Measurements from ENCODE around the gene CACNA2D3. TPM values are rescaled to one million over a fixed set of nuclear protein-coding genes. Genes with fewer than 3 reads are reported as not detected.

The CACNA2D3 gene
- total RNA-seq = 1 to 10 TPM in 3 of 4 donors, under 1 TPM in 1; 0.83 to 5.0 (median 2.5) TPM

GRCh38 chr3:54122324-54123002, at the start of gene CACNA2D3:
Gene CACNA2D3 (plus strand): TSS chr3:54122552.
- Histone ChIP-seq H3K36me3 (no peaks in the 10 kb centered on the region), H3K27ac (peak within 1 kb of the TSS in 1 of 2 donors; percentile 6), H3K9me3 (no peaks in the 10 kb centered on the region), H3K4me3 (peak within 1 kb of the TSS; percentile 22 to 57), H3K27me3 (peaks cover 0 to 28% of the 10 kb centered on the region in 2 donors), H3K4me1 (peaks cover 0 to 11% of the 10 kb centered on the region in 2 donors)
- DNase-seq = no peak
- no peak for TF ChIP-seq POLR2A (IDR thresholded peaks at IDR 0.05)
- TF ChIP-seq, protein P1, sequence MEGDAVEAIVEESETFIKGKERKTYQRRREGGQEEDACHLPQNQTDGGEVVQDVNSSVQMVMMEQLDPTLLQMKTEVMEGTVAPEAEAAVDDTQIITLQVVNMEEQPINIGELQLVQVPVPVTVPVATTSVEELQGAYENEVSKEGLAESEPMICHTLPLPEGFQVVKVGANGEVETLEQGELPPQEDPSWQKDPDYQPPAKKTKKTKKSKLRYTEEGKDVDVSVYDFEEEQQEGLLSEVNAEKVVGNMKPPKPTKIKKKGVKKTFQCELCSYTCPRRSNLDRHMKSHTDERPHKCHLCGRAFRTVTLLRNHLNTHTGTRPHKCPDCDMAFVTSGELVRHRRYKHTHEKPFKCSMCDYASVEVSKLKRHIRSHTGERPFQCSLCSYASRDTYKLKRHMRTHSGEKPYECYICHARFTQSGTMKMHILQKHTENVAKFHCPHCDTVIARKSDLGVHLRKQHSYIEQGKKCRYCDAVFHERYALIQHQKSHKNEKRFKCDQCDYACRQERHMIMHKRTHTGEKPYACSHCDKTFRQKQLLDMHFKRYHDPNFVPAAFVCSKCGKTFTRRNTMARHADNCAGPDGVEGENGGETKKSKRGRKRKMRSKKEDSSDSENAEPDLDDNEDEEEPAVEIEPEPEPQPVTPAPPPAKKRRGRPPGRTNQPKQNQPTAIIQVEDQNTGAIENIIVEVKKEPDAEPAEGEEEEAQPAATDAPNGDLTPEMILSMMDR (IDR thresholded peaks at IDR 0.05) = no peak
- intact Hi-C loops (cut with DNase I; ENCODE audit: low total_unique reads) = no loop called here

DNA sequence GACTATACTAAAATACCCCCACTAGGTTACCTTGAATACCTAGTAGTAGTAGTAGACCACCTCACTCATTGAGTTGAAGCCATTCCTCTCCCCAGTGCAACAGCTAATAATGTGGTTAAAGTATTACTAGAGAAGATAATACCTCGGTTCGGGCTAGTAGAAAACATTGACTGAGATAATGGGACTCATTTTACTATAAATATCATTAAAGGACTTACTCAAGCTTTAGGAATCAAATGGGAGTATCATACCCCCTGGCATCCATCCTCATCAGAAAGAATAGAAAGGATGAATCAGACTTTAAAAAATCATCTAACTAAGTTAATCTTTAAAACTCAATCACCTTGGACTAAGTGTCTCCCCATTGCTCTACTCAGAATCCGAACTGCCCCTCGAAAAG, 49.0 kb upstream of the CACNA2D3 start:
- TF ChIP-seq POLR2A (IDR thresholded peaks at IDR 0.05) = no peak
- TF ChIP-seq, protein P1 (IDR thresholded peaks at IDR 0.05) = no peak
- no peak overlapping the region for H3K27ac ChIP-seq
- no peaks in the 10 kb centered on the region for H3K27me3 ChIP-seq

DNA sequence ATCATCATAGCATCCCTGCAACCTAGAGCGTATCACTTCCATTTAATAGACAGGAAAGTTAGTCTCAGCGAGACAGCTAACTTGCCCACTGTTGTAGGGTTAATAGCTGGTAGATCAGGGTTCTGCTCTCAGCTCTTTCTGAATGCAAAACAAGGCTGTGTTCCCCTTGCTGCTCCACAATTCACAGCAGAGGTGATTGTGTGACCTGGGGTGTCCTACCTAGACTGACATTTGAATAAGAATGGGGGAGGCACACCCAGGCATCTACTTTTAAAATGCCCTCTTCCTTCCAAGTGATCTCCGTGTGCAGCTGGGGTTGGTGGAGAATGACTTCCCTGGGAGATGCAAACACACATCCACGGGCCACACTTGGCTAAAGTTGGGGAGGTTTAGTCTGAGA, 43.0 kb upstream of the CACNA2D3 start:
- intact Hi-C loops (cut with DNase I; ENCODE audit: low total_unique reads) = no loop called here
- DNase-seq = no peak
- TF ChIP-seq POLR2A (IDR thresholded peaks at IDR 0.05) = no peak
- TF ChIP-seq, protein P1 (IDR thresholded peaks at IDR 0.05) = no peak

More for the DNA sequence above, 49.0 kb upstream of the CACNA2D3 start:
- no peak for DNase-seq
- H3K9me3 ChIP-seq = no peaks in the 10 kb centered on the region
- intact Hi-C loops (cut with DNase I; ENCODE audit: low total_unique reads) = no loop called here
- no peak overlapping the region for H3K4me3 ChIP-seq
- H3K36me3 ChIP-seq = no peaks in the 10 kb centered on the region
- H3K4me1 ChIP-seq = no peaks in the 10 kb centered on the region

DNA sequence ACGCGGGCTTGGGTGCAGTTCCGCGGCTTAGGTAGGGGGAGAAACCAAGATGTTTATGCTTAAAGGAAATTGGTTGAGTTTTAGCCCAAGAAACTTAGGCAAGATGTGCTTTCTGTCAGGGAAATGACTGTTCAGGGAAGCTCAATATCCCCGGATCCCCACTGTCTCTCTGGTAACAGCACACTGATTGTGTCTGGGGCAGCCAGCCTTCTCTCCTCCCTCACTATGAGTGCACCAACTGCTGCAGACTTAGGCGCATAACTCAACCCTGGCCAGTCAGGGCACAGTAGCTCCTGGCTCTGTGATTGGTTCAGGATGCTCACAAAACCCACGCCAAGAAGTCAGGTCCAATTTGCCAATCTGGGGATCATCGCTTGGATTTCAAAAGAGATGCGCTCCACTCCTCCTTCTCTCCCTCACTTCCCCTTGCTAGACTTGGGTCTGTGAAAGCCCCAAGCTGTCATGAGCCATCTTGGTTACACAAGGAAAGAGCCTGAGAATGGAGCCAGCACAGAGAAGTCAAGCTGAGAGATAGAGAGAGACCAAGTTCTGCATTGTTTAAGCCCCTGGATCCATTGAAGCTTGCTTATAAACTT, 42.5 kb upstream of the CACNA2D3 start:
- H3K9me3 ChIP-seq = no peaks in the 10 kb centered on the region
- H3K27me3 ChIP-seq = no peaks in the 10 kb centered on the region
- intact Hi-C loops (cut with DNase I; ENCODE audit: low total_unique reads) = no loop called here
- no peak overlapping the region for H3K27ac ChIP-seq
- no peaks in the 10 kb centered on the region for H3K4me1 ChIP-seq
- TF ChIP-seq, protein P1 (IDR thresholded peaks at IDR 0.05) = no peak
- no peak for TF ChIP-seq POLR2A (IDR thresholded peaks at IDR 0.05)
- no peak overlapping the region for H3K4me3 ChIP-seq
- DNase-seq = no peak
- no peaks in the 10 kb centered on the region for H3K36me3 ChIP-seq

More for the DNA sequence above, 43.0 kb upstream of the CACNA2D3 start:
- Histone ChIP-seq H3K27ac (no peak overlapping the region), H3K4me1 (no peaks in the 10 kb centered on the region), H3K4me3 (no peak overlapping the region), H3K36me3 (no peaks in the 10 kb centered on the region), H3K27me3 (no peaks in the 10 kb centered on the region), H3K9me3 (no peaks in the 10 kb centered on the region)

DNA sequence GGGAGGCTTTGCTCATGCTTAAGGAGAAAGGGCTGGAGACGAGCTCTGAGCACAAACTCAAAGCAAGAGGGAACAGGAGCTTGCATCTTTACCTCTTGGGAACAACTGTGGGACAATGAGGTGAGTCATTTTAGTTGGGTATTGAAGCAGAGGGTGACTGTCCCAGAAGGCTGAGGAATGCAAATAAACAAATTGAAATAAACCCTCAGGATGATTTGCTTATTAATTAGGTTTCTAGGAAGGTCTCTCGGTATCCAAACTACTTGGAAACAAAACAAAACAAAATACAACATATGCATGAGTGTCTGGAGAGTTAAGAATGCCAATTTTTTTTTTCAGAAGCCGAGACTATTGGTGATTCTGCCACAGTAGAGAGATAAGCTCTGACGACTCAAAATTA, 38.4 kb upstream of the CACNA2D3 start:
- no peaks in the 10 kb centered on the region for H3K36me3 ChIP-seq
- H3K4me3 ChIP-seq = no peak overlapping the region
- H3K27ac ChIP-seq = no peak overlapping the region
- DNase-seq = no peak
- intact Hi-C loops (cut with DNase I; ENCODE audit: low total_unique reads) = no loop called here
- no peaks in the 10 kb centered on the region for H3K27me3 ChIP-seq
- H3K4me1 ChIP-seq = no peaks in the 10 kb centered on the region
- TF ChIP-seq, protein P1 (IDR thresholded peaks at IDR 0.05) = no peak
- TF ChIP-seq POLR2A (IDR thresholded peaks at IDR 0.05) = no peak
- H3K9me3 ChIP-seq = no peaks in the 10 kb centered on the region

Measured in uterus (tissue), 4 donors.